NCI-H82 (cell line): Measurements from ENCODE around the gene FBRSL1.
A peak's percentile ranks its signal among the peaks of the same experiment; 100 is the strongest.
"Not testable (repeated sequence)": the region's sequence is repeated elsewhere in the genome, so short reads cannot be mapped to it uniquely, and the experiment has no call there.

Experiments used
- DNase-seq: peaks from one replicate; lab custom pipeline; 2025; lab: John Stamatoyannopoulos, UW

FBRSL1 gene

GRCh38 chr12:132453361-132454192 lies 36.4 kb upstream of the FBRSL1 start:
- DNase-seq = no peak

DNA sequence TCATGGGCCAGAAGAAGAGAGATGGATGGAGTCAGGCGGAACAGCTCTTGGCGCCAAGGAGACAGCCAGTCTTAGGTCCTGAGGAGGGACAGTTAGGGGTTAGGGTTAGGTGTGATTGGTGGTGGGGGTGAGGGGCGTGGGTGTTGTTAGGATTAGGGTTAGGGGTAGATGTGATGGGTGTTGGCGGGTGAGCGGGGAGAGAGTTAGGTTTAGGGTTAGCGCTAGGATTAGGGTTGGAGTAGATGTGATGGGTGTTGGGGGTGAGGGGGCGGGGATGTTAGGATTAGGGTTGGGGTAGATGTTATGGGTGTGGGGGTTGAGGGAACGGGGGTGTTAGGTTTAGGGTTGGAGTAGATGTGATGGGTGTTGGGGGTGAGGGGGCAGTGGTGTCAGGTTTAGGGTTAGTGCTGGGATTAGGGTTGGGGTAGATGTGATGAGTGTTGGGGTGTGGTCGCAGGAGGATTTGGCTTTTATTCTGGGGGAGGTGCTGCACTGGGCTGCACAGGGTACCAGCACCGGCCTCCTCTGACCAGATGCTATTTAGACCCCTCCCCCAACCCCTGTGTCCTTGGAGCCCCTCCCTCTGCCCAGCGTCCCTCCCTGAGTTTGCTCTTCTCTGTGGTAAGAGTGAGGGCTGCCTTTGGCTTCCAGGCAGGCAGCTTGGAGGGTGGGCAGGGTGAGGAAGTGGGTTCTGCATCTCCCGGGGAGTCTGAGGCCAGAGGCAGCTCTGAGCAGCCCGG lies 35.6 kb upstream of the FBRSL1 start:
- peak; percentile 71 for DNase-seq

DNA sequence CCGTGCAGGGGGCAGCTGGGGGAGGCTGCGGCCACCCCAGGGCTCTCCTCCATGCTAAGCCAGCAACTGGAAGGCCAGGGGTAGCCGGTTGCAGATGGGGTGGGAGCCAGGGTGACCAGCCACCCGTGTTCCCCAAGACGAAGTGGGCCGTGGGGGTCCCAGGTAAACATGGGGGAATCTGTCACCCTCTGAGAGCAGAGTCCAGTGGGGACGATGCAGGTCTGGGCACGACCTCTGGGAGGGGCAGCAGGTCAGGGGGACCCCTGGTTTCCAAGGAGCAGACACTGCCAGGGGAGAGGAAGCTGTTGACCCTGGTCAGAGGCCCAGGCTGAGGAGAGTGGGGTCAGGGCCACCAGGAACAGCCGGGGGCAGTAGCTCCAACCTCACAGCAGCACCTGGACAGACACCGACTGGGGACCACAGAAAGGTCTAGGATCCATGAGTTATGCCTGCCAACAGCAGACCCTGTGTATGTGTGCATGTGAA lies 35.0 kb upstream of the FBRSL1 start:
- DNase-seq = no peak

DNA sequence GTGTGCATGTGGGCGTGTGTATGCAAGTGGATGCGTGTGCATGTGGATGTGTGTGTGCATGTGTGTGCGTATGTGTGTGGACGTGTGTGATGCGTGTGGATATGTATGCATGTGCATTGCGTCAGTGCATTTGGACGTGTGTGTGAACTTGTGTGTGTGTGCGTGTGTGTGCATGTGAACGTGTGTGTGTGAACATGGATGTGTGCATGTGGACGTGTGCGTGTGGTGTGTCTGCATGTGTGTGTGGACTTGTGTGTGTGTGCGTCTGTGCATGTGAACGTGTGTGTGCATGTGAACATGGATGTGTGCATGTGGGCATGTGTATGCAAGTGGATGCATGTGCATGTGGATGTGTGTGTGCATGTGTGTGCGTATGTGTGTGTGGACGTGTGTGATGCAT lies 34.4 kb upstream of the FBRSL1 start:
- no peak for DNase-seq

GRCh38 chr12:132456186-132456943 lies 33.6 kb upstream of the FBRSL1 start:
- no peak for DNase-seq

DNA sequence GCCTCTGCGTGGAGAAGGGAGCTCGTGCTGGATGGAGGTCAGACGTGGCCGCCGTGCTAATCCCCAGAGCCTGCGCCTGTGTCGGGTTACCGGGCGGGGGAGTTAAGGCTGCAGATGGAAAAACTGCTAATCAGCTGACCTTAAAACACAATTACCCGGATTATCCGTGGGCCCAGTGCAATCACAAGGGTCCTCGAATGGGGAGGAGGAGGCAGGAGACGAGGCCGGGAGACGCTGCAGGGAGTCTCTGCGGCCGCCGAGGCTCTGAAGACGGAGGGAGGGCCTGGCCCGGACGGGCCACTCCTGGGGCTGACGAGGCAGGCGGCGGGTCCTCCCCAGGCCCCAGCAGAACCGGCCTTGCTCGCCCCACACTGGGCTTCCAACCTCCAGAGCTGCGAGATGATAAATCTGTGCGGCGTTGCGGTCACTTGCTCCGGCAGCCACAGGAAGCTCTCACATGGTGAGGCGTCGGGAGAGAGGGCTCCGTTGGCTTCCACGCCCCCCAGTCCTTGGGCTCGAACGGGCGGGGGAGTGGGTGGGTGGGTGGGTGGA lies 32.9 kb upstream of the FBRSL1 start:
- no peak for DNase-seq

GRCh38 chr12:132458441-132458840 lies 31.5 kb upstream of the FBRSL1 start:
- no peak for DNase-seq

DNA sequence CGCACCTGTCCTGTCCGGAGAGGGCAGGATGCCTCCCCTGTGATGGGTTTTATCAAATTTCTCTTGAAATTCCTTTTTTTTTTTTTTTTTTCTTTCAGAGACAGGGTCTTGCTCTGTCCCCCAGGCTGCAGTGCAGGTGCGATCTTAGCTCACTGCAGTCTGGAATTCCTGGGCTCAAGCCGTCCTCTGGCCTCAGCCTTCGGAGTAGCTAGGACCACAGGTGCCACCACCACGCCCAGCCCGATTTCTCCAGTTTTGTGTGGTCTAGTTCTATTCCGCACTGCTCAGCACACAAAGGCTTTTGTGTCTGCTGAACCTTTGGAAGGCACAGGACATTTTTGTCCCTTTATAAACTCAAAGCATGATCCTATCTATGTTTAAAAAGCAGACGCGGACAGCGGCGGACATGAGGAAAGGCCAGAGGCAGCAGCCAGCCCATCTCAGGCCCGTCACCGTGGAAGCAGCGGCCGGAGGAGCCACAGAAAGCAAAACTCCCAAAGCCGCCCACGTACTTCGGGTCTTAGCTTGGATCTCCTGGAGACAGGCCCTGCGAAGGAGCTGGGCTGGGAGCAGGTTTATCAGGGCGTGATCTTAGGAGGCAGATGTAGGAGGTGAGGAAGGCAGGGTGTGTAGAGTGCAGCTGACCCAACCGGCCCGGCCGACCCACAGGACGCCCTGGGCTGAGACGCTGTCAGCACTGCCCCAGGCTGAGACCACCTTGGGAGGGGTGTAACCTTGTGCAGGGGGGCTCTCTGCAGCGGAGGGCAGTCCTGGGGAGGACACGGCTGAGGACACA lies 30.9 kb upstream of the FBRSL1 start:
- no peak for DNase-seq

GRCh38 chr12:132460571-132460970 lies 29.4 kb upstream of the FBRSL1 start:
- no peak for DNase-seq

DNA sequence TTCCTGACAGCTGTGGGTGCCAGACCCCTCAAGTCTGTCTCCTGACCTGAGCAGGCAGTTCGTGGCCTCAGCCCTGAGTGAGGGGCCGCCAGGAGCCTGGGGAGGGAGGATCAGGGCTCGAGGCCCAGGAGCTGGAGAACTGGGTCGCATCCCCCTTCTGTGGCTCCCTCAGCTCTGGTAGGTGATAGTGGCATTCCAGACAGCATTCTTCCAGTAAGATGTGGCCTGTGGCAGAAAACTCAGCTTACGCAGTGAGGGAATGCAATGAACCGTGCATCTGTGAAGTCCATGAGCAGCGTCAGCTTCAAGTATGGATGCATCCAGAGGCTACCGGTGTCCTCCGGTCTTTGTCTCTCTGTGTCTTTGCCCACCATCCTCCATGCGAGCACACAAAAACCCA lies 28.4 kb upstream of the FBRSL1 start:
- DNase-seq = no peak

GRCh38 chr12:132462788-132463187 lies 27.2 kb upstream of the FBRSL1 start:
- DNase-seq = no peak

GRCh38 chr12:132463284-132463924 lies 26.5 kb upstream of the FBRSL1 start:
- DNase-seq = not testable (repeated sequence)

GRCh38 chr12:132464304-132464703 lies 25.6 kb upstream of the FBRSL1 start:
- DNase-seq = not testable (repeated sequence)

- DNase-seq = no peak
Observed at GRCh38 chr12:132464820-132465219, 25.1 kb upstream of the FBRSL1 start.

DNA sequence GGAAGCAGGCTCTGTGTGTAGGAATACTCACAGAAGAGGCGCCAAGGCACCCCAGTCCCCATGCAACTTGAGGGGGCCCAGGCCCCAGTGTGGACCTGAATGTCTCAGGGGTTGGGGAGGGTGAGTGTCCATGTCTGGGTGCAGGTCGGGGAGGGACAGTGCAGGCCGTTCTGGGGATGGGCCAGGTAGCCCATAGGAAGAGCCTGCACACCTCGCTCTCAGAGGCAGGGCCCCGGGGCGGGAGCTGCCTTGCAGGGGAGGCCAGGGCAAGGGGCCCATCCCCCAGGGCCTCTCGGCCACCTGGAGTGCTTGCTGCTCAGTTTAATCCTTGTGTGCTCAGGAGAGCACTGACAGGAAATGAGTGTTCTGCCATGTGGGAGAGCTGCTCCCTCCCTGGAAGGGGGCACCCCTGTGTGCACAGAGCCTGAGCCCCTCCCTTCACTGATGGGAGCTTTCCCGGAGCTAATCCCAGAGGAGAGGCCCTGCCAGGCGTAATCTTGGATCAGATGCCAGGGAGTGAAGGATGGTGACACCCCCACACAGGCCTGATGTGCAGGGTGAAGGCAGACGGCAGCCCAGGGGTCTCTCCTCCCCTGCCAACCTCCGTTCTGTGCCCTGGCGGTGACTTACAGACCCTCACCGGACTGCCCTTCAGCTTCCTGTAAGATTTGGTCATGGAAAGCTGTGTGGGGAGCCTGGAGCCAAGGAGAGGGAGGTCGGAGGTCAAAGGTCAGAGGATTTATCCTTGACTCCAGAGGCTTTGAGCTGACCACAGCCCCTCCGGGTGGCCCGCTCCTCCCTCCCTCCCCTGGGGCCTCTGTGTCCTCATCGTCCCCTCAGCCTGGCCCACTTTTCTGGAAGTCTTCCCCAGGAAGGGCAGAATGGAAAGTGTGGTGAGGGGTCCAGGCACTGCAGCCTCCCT lies 24.4 kb upstream of the FBRSL1 start:
- DNase-seq = peak; percentile 100

DNA sequence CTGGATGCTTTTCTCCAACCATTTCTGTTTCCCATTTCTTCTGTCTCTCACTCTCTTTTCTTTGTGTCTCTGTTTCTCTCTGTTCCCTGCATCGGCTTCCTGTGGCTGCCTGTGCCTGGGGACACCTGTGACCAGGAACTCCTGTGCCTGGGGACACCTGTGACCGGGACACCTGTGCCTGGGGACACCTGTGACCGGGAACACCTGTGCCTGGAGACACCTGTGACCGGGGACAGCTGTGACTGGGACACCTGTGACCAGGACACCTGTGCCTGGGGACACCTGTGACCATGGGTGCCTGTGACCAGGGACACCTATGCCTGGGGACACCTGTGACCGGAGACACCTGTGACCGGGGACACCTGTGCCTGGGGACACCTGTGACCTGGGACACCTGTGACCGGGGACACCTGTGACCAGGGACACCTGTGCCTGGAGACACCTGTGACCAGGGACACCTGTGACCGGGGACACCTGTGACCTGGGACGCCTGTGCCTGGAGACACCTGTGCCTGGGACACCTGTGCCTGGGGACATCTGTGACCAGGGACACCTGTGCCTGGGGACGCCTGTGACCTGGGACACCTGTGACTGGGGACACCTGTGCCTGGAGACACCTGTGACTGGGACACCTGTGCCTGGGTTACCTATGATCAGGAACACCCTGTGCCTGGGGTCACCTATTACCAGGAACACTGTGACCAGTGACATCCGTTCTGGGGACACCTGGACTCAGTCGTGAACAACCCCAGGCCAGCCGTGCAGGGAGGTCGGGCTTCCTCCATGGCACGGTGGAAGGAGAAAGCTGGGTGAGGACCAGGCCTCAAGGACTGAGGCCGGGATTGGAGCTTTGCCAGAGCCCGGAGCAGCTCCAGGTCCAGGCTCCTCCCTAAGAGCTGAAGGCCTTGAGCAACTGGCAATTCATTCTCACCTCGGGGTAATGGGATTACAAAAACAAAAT lies 23.4 kb upstream of the FBRSL1 start:
- peak; percentile 99 for DNase-seq

DNA sequence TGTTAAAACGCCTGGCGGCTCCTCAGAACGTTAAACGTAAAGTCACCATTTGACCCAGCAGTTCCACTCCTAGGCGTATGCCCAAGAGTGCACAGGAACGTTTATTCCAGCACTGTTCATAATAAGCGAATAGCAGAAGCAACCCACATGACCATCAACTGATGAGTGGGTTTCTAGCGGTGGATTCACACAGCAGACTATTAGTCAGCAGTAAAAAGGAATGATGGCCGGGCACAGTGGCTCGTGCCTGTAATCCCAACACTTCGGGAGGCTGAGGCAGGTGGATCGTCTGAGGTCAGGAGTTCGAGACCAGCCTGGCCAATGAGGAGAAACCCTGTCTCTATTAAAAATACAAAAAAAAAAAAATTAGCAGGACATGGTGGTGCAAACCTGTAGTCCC lies 22.4 kb upstream of the FBRSL1 start:
- DNase-seq = no peak

DNA sequence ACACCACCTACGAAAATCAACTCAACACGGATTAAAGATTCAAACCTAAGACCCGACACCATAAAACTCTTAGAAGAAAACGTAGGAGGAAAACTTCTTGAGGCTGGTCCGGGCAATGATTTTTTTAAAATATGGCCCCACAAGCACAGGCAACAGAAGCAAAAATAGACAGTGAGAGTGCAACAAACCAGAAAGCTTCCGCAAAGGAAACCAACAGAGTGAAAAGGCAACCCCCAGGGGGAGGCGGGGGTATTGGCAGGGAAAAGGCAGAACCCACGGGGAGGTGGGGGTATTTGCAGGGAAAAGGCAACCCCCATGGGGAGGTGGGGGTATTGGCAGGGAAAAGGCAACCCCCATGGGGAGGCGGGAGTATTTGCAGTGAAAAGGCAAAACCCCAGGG lies 20.5 kb upstream of the FBRSL1 start:
- no peak for DNase-seq

DNA sequence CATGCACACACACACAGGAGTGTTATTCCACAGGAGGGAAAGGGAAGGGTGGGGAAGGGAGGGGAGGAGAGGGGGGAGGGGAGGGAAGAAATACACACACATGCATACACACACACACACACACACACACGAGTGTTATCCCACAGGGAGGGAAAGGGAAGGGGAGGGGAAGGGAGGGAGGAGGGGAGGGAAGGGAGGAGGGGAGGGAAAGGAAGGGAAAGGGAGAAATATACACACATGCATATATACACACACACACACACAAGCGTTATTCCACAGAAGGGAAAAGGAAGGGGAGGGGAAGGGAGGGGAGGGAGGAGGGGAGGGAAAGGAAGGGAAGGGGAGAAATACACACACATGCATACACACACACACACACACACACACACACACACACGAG lies 19.6 kb upstream of the FBRSL1 start:
- no peak for DNase-seq
